Measurements from ENCODE around the gene TANC1.

TANC1 gene

DNA sequence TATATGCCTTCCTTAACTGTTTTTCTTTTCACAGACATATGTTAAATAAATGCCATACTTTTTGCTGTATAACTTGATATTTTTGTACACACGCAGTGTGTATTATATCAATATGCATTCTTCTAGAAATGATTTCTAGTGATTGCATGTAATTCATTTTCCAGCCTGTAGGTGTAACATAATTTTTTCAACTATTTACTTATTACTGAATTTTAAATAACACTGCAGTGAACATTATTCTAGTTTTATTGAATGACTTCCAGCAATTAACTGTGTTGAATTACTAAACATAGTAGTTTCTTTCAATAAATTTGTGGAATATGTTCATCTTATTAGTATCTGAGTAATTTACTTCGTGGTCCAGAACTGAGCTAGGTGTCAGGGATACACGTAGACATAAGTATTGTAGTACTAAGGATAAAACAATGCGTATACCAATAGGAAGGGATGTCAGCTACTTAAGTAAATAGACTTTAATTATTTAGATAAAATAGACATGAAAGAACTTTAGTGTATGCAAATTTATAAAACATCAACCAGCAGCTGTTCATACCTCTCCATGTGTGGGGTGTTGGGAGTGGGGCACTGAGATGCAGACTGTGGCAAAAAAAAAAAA is 28.0 kb downstream of the TANC1 start:
- DNase-seq: no peak

DNA sequence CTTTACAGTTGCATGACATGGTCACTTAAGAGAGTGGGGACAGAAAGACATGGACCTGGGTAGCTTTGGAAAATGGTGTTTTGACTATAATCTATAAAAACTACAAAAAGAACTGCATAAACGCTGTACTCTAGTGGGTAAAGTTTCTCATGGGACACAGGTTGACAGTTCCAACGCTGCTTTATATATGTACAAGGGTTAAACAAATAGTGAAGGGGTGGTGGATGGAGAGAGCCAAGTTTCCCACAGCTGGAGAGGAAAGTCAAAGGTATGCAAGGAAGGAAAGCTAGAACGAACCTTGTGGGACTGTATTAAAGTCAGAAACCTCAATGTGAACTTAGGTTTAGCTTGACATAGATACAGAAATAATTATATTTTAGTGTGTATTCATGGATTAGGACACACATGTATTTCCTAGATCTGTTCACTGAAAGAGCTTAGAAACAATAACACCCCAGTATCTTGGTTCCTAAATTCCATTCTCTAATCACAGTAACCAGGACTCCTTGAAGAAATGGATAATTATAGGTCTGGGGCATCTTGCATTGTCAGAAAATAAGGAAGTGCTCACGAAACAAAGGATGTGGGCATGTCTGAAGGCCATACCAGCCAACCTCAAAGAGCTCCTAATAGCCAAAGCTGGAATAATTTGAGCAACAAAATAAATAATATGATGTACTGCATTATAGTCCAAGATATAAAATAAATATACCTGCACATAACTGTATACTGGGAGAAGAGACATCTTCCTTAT is 28.8 kb downstream of the TANC1 start:
- no peak for DNase-seq

DNA sequence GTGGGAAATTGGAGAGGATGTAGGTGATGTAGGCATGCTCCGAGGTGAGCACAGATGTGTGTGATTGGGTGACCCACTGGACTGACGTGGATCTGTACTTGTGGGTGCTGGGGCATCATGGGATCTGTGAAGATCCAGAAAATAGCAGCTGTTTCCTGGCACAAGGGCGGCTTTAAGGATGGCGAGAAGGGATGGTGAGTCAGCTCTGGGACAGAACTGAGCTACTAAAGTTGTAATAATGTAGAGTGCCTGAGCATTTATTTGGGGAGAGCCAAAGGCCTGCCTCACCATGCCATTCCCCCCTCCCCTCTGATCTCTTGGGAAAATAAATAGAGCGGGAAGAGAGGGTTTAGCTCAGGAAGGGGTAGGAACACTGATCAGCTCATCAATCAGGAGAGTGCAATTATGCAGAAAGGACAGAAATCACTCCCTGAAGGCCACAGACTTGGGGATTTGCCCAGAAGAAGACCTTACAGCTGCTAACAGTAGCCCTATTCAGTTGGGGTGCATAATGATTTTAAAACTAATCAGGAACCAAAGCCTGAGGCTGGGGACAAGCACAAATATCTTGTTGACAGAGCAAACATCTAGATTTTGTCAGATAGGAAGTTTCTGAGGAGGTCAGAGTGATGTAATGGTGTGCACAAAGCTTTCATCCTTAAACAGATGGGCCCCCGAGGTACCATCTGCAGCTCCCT is 30.3 kb downstream of the TANC1 start:
- no peak for DNase-seq

DNA sequence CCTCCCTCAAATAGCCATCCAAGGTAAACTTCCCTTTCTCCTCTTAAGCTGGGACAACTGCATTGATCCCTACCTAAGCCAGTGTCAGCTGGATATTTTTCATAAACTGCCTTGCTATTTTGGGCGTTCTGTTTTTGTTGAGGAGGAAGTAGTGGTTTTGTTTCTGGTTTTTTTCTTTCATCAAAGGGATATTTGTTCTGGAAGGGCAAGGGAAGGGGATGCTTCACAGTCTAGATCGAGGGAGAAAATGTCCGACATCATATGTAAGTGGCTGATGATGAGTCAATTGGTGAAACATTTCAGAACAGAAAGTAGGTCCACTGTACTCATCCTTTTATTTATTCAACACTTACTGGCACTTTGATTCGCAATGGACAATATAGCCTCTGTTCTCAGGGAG is 31.0 kb downstream of the TANC1 start:
- no peak for DNase-seq

DNA sequence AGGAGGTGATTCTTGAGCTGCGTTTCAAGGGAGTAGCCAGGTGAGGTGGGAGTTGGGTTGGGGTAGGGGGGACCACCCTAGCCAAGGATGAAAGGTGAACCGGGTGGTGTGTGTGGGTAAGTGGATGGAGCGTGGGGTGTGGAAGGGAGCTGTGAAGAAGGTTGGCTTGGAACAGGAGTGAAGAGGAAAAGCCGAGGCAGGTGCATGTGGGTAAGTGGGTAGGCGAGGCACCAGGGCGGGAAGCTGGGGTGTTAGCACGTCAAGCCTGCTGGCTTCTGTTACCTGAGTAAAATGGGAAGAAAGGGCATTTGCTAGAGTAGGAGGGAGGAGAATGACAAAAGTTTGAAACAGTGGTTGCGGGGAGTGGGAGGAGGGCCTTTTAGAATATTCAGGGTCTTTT is 31.6 kb downstream of the TANC1 start:
- DNase-seq: no peak

DNA sequence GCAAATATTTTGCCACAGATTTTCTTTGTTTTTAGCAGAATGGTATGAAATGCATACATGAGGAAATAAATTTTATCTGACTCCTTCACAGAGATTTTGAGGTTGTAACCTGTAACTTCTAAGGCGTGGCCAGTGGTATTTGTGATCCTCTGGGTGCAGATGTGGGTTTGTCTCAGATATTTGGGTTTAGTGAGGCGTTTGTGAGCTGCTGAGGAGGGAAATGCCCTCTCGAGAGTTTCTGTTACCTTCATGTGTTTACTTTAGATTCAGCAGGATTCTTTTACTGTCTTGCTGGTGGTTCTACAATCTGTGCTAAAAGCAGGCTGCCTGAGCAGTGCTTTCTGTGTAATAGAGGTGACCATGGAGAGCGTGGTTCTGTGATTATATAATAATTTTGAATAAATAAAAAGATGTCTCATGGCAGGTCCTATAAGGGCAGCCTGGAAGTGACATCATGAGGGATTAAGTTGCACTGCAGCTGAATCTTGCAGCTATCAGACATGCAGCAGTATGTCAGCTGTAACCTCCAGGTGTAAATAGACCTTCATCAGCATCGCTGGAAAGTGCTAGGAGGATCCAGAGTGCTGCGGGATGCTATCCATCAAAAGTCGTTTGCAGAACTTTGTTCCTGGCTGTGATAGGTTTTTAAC is 34.1 kb downstream of the TANC1 start:
- DNase-seq: no peak

DNA sequence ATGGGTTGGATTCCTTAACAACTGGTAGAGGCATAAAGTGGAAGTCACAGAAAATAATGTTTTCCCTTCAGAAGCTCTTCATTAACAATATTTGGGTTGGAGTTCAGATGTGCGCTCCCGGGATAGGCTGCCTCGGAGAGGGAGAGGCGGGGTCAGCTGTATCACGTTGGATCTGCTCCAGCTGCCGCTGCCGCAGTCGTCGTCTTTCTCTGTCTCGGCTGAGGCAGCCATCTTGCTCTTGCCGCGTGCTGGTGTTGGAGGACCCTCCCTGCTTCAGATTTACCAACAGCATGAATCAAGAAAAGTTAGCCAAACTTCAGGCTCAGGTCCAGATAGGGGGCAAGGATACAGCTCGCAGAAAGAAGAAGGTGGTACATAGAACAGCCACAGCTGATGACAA is 35.1 kb downstream of the TANC1 start:
- DNase-seq: no peak

DNA sequence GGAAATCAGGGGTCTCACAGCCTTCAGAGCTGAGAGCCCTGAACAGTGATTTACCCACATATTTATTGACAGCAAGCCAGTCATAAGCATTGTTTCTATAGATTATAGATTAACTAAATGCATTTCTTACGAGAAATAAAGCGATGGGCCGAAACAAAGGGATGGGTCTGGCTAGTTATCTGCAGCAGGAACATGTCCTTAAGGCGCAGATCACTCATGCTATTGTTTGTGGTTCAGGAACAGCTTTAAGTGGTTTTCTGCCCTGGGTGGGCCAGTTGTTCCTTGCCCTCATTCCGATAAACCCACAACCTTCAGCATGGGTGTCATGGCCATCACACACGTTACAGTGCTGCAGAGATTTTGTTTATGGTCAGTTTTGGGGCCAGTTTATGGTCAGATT is 36.4 kb downstream of the TANC1 start:
- DNase-seq: no peak

DNA sequence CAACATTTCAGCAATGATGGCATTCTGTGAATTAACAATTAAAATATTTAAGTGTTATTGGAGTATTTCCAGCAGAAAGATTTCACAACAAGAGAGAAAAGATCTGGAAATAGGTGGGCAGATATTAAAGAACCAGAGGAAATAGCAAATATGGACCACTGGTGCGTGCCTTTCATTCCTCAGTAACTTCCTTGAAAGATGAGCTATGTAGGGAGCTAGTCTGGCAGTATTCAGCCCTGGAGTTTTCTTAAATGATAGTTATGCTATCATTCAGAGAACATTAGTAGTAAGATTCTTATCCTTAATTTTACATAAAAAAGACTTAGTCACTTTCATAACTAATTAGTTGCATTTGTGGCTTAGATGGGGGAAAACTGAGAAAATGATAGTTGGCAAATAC is 41.5 kb downstream of the TANC1 start:
- no peak for DNase-seq

DNA sequence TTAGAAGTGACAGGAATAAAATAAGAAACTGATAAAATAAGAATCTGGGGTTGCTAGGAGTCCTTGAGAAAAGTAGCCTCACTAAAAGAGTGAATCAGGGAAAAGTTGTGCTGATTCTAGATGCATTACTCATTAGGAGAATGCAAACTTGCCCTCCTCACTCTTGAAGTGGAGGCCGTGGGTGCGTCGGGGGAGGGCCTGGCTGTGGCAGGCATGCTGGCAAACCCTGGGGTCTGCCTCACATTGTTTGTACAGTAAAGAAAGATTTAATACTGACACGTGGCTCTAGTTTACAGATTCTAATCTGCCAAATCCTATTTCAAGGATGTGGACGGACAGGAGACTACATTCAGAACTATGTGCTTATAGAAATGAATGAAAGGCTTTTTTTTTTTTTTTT is 41.9 kb downstream of the TANC1 start:
- DNase-seq: no peak

DNA sequence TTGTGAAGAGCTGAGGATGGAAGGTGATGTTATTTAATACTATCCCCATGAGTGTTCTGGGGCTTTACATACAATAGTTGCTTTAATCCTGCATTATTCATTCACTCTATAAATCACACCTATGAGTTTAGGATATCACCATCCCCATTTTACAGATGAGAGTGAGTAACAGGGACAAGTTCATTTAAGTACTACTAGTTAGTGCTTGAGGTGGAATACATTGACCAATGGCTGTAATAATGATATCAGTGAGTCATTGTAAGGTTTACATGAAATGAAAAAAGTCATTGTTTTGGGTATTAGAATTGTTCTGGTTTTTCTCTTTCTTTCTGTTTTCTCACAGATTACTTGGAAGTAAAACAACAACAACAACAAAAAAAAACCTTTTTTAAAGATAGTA is 42.5 kb downstream of the TANC1 start:
- DNase-seq: no peak

DNA sequence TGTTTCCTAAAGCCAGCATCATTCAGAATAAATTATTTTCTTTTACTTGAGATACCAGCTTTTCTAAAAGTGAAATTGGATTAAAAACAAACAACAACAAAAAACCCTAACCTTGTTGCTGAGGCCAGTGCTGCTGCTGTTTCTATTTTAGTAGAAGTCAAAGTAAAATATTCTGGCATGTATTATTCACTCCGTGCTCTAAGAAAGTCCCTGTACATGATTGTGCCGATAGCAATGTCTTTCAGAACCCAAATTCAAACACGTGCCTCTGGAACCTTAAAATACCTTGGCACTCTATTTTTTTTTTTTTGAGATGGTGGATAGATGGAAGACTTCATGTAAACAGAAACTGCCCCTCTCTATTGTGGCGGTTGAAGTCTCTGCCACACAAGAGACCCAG is 43.7 kb downstream of the TANC1 start:
- no peak for DNase-seq

DNA sequence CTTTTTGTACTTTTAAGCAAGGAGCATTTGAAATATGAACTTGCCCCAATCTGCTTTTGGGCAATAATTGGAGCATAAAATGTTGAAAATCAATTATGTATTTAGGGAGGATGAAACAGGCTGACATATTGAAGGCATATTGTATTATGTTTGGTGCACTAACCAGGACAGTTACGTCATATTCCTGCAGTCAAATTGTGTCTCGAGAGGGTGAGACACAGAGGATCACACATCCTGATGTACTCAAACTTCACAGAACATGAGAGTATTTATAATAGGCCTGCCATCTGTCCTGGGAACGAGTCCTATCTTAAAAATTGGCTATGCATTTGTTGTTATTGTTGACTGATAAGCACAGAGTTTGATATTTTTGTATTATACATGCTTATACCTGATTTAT is 44.7 kb downstream of the TANC1 start:
- no peak for DNase-seq

DNA sequence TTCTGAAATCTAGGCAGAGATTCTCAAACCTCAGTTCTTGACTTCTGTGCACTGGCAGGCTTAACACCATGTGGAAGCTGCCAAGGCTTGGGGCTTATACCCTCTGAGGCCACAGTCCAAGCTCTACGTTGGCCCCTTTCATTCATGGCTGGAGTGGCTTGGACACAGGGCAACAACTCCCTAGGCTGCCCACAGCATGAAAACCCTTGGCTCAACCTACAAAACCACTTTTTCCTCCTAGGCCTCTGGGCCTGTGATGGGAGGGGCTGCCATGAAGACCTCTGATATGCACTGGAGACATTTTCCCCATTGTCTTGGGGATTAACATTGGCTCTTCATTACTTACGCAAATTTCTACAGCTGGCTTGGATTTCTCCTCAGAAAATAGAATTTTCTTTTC is 46.7 kb downstream of the TANC1 start:
- DNase-seq: no peak

DNA sequence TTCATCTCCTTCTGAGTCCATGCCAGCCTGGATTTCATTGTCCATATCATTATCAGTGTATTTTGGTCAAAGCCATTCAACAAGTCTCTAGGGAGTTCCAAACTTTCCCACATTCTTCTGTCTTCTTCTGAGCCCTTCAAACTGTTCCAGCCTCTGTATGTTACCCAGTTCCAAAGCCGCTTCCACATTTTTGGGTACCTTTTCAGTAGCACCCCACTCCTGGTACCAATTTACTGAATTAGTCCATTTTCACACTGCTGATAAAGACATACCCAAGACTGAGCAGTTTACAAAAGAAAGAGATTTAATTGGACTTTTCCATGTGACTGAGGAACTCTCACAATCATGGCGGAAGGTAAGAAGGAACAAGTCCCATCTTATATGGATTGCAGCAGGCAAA is 47.4 kb downstream of the TANC1 start:
- no peak for DNase-seq

DNA sequence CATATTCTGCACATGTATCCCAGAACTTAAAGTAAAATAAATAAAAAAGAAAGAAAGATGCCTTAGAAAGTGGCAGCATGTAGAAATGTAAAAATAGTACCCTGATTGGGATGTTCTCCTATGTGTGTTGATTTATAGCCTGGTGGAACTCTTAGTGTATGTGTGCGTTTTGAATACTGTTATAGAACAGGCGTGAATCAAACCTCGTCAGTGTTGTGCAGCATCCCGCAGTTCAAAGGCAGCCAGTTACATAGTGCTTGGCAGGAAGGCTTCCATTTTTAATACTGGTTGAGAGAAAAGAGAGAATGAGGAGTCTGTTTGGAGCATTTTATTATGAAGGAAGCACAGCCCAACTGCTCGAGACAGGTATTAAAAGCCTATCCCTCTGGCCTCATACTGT is 49.4 kb downstream of the TANC1 start:
- DNase-seq: no peak

DNA sequence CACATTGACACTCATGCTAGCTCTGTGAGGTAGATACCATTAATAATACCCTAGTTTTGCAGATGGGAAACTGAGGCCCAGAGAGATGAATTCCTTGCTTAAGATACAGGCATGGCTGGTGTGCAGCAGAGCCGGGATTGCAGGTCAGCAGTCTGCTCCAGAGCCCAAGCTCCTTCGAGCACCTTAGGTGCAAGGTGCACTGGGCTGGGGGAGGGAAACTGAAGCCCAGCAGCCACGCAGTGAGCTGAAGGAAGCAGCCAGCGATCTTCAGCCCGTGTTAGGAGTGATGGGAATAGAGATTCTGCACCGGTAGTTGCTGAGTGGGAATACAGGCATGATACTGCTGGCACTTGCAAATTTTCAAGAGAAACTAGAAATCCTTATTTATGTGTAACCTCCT is 50.6 kb downstream of the TANC1 start:
- no peak for DNase-seq

DNA sequence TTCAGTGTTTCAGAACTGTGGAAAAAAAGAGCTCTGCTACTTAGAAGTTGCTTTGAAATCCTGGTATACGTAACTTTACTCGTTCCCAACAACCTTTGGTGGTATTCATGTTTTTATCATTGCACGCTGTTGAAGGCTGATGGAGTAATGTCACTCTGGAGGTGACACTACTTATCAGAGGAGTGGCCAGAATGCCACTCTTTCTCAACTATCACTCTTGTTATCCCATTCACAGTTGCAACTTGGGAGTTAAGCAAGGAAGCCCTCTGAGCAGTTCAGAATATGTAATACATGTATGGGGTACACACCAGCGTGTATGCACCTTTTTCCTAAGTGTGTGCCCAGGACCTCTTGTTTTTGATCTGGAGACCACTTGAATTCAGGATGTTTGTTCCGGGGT is 53.6 kb downstream of the TANC1 start:
- no peak for DNase-seq

DNA sequence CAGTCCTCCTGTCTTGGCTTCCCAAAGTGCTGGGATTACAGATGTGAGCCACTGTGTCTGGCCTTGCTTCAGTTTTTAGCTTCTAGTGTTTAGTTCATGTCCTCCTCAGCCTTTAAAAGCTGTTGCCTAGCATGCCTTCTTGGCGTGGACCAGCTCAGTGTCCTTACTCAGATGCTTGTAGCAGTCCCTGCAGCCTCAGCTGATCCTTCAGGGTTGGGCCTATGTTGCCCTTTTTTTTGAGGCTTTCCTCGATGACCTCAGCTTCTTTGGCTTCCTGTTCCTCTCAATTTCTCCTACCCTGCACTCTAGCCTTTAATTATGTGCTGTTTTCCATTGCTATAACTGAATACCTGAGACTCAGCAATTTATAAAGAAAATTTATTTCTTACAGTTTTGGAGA is 57.7 kb downstream of the TANC1 start:
- DNase-seq: no peak

DNA sequence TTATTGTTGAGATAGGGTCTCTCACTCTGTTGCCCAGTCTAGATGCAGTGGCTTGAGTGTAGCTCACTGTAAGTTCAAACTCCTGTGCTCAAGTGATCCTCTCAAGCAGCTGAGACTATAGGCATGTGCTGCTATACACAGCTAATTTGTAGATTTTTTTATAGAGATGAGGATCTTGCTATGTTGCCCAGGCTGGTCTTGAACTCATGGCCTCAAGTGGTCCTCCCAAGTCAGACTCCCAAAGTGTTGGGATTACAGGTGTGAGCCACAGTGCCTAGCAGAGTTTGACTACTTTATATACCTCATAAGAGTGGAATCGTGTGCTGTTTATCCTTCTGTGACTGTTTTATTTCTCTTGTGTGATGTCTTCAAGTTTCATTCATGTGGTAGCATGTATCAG is 60.3 kb downstream of the TANC1 start:
- no peak for DNase-seq

DNA sequence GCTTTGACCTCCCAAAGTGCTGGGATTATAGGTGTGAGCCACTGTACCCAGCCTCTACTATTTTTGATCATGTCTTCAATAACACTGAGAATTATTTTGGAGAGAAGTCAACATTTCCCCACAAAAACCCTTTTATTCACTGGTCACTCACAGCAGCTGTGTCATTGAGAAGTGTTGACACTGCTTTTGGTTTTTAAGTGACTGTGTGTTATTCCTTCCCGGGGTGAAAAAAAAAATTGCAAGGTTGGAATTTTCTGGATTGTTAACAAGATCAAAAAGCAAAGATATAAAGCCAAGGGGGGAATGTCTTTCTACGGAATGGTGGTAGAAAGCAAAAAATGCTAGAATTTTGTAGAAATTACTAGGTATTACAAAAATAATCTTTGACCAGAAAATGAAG is 61.5 kb downstream of the TANC1 start:
- no peak for DNase-seq

DNA sequence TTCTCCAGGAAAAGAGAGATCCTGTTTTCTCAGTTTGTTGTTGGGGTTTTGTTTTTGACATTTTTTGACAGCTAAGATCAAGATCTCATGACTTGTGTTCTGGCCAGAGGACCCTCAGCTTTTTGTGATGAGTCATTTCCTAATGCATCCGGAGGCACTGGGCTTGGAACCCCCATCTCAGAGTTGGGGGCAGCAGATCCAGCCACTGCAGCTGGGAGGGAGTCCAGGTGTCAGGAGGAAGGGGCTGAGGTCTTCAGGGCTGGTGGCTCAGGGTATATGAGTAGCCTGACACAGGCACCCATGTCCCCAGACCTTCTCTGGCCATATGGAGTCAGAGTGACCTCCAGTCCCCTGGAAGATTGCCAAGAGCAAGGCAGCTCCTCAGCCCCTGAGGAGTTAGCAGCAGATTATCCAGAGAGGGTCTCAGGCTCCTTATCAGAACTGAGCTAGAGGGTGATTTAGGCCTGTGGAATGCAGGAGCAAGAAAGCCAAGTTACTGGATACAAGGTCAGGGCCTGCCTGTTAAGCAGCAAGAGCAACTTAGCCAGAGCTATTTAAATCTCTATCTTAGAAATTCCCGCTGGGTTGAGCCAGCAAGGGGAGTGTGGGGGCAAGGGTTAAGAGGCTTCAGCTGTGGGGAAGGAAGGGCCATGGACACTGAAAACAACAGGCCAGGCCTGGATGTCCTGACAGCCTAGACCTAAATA is 62.4 kb downstream of the TANC1 start:
- no peak for DNase-seq

DNA sequence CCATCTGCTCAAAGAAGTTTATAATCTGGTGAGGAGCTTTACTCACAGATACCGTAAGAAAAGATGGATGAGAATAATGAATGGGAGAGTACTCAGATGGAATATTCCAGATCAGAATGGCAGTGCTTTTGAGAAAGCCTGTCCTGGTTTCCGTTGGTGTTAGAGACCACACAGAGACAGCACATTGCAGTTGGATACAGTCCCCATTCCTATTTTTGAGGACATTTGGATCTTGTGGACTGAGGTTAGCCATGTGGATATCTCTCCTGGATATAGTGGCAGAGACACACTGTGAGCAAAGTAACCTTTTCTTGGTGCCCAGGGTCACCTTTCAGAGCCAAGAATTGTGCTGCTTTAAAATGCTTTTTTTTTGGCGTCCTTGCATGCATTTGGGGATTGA is 63.7 kb downstream of the TANC1 start:
- no peak for DNase-seq

All from effector CD8-positive, alpha-beta T cell (primary cell).